Measurements from ENCODE around the gene SLC25A33.

The SLC25A33 gene

DNA sequence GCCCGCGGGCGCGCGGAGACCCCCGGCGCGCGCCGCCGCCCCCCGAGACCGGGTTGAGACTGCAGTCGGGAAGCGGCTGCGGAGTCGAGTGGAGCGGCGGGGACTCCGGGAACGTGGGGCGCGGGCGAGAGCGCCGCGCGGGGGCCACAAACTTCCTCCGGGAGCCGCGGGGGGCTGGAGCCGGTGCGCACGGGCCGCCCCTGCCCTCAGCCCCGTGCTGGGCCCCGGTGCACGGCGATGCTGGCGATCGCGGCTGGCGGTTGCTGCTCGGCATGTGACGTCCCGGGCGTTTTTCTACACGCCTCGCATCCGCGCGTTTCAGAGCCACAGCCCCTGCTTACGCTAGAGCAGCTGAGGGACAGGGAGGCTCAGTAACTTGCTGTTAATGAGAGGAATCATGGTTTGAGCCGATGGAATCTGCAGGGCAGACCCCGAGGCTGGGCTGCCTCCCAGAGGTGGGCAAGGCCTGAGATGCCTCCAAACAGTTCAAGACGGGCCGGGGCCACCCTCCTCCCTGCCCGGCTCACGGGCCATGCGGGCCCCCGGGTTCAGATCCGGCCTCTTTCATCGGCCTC is 50.0 kb downstream of the SLC25A33 start:
- Histone ChIP-seq H3K27ac (ENCODE audit: poor library complexity, severe bottlenecking) (peak overlapping the region; percentile 50), H3K9me3 (ENCODE audit: severe bottlenecking) (no peaks in the 10 kb centered on the region), H3K4me1 (ENCODE audit: insufficient read depth, poor library complexity, severe bottlenecking) (peaks cover 11% of the 10 kb centered on the region), H3K4me3 (ENCODE audit: severe bottlenecking) (peak overlapping the region; percentile 84), H3K36me3 (ENCODE audit: low read depth) (no peaks in the 10 kb centered on the region), H3K27me3 (ENCODE audit: insufficient read depth, poor library complexity, severe bottlenecking) (no peaks in the 10 kb centered on the region)
- ATAC-seq (ENCODE audit: low read depth) (peak; percentile 6; the same call in 2 of the 3 replicates), DNase-seq (ENCODE audit: low spot score) (no peak)
- TF ChIP-seq, protein P1, sequence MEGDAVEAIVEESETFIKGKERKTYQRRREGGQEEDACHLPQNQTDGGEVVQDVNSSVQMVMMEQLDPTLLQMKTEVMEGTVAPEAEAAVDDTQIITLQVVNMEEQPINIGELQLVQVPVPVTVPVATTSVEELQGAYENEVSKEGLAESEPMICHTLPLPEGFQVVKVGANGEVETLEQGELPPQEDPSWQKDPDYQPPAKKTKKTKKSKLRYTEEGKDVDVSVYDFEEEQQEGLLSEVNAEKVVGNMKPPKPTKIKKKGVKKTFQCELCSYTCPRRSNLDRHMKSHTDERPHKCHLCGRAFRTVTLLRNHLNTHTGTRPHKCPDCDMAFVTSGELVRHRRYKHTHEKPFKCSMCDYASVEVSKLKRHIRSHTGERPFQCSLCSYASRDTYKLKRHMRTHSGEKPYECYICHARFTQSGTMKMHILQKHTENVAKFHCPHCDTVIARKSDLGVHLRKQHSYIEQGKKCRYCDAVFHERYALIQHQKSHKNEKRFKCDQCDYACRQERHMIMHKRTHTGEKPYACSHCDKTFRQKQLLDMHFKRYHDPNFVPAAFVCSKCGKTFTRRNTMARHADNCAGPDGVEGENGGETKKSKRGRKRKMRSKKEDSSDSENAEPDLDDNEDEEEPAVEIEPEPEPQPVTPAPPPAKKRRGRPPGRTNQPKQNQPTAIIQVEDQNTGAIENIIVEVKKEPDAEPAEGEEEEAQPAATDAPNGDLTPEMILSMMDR (IDR thresholded peaks at IDR 0.05; ENCODE audit: poor library complexity, severe bottlenecking) = no peak

DNA sequence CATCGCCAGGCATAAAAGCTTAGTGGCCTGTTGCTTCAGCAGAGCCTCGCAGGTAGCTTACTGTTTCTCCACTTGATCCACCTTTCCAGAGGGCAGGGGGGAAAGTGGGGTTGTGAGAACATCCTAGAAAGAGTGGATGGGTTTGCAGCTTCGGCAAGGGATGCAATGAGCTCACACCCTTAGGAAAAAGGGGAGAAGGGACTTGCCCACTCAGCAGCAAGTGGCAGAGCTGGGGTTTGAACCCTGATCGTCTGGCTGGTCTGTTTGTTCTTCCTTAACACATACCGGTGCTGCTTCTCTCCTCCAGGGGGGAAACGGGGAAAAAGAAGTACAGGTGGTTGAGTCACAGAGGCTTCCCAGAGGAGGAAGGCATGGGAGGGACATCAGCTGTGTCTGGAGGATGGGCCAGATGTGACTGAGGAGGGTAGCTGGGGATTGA is 50.5 kb downstream of the SLC25A33 start:
- H3K36me3 ChIP-seq (ENCODE audit: low read depth) = no peaks in the 10 kb centered on the region
- TF ChIP-seq, protein P1 (IDR thresholded peaks at IDR 0.05; ENCODE audit: poor library complexity, severe bottlenecking) = no peak
- H3K4me3 ChIP-seq (ENCODE audit: severe bottlenecking) = peak overlapping the region; percentile 84
- no peaks in the 10 kb centered on the region for H3K27me3 ChIP-seq (ENCODE audit: insufficient read depth, poor library complexity, severe bottlenecking)
- ATAC-seq (ENCODE audit: low read depth) (peak; percentile 28; the same call in 1 of the 3 replicates), DNase-seq (ENCODE audit: low spot score) (no peak)
- no peaks in the 10 kb centered on the region for H3K9me3 ChIP-seq (ENCODE audit: severe bottlenecking)
- peak overlapping the region; percentile 50 for H3K27ac ChIP-seq (ENCODE audit: poor library complexity, severe bottlenecking)
- peaks cover 11% of the 10 kb centered on the region for H3K4me1 ChIP-seq (ENCODE audit: insufficient read depth, poor library complexity, severe bottlenecking)

DNA sequence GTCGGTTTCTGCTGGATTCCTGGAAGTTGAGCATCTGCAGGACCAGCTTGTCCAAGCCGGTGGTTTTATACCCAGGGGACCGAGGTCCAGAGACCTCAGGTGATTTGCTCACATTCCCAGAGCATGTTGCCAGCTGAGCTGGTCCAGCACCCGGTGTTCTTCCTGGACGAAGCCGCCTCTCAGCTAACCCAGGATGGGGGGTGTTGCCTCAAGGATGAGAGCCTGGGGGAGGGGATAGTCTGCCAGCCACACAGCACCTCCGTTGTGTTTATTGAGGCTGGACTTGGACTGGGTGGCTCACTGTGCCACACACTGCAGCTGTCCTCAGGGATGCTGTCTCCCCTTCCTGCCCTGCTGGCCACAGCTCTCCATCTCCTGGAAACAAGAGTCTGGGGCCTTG is 50.9 kb downstream of the SLC25A33 start:
- TF ChIP-seq, protein P1 (IDR thresholded peaks at IDR 0.05; ENCODE audit: poor library complexity, severe bottlenecking) = no peak
- Histone ChIP-seq H3K27me3 (ENCODE audit: insufficient read depth, poor library complexity, severe bottlenecking) (no peaks in the 10 kb centered on the region), H3K36me3 (ENCODE audit: low read depth) (no peaks in the 10 kb centered on the region), H3K9me3 (ENCODE audit: severe bottlenecking) (no peaks in the 10 kb centered on the region), H3K4me1 (ENCODE audit: insufficient read depth, poor library complexity, severe bottlenecking) (peaks cover 11% of the 10 kb centered on the region), H3K27ac (ENCODE audit: poor library complexity, severe bottlenecking) (no peak overlapping the region), H3K4me3 (ENCODE audit: severe bottlenecking) (no peak overlapping the region)
- ATAC-seq (ENCODE audit: low read depth) (no peak), DNase-seq (ENCODE audit: low spot score) (no peak)

DNA sequence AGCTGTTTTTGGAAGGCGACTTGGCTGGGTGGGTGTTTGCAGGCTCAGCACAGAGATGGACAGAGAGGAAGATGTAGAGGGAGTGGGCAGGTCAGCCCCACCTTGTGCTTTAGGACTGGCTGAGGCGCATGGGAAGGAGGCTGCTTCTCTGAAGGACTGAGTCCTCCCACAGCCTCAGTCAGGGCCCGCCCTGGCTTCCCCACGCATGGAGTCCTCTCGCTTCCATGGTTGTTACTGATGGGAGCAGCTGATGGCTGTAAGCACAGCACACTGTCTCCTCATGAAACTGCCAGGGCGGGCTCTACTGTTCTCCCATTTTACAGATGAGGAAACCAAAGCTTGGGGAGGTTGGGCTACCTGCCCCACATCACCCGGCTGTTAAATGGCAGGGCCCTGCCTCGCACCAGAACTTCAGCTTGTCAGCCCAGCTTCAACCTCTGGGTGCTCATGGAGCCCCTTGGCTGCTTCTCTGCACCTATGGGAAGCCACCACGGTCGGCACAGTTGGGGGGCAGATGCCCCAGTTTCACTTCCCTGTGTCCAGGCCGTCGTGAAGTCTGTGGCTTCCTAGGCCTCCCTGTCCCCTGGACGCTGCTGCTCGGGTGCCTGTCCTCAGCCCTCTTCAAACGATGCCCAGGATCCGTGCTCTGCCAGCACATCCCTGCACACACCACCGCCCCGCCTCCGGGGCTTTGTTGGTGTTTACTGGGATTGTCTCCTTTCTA is 51.8 kb downstream of the SLC25A33 start:
- Histone ChIP-seq H3K36me3 (ENCODE audit: low read depth) (no peaks in the 10 kb centered on the region), H3K27me3 (ENCODE audit: insufficient read depth, poor library complexity, severe bottlenecking) (no peaks in the 10 kb centered on the region), H3K4me1 (ENCODE audit: insufficient read depth, poor library complexity, severe bottlenecking) (peaks cover 11% of the 10 kb centered on the region), H3K27ac (ENCODE audit: poor library complexity, severe bottlenecking) (no peak overlapping the region), H3K4me3 (ENCODE audit: severe bottlenecking) (no peak overlapping the region), H3K9me3 (ENCODE audit: severe bottlenecking) (no peaks in the 10 kb centered on the region)
- no peak for DNase-seq (ENCODE audit: low spot score)
- no peak for ATAC-seq (ENCODE audit: low read depth)
- TF ChIP-seq, protein P1 (IDR thresholded peaks at IDR 0.05; ENCODE audit: poor library complexity, severe bottlenecking) = no peak

Measured in RWPE2 (cell line).